GM12801 (cell line): ENCODE results near the gene GBP1.

Experiments used
- TF ChIP-seq, protein P1 (sequence below): IDR thresholded peaks from one replicate; pipeline ENCODE4 v1.5.1; 2011; ENCODE audit warnings: control low read depth; ENCODE audit not compliant: insufficient read length; ENCODE audit errors: extremely low read depth

Gene GBP1

DNA sequence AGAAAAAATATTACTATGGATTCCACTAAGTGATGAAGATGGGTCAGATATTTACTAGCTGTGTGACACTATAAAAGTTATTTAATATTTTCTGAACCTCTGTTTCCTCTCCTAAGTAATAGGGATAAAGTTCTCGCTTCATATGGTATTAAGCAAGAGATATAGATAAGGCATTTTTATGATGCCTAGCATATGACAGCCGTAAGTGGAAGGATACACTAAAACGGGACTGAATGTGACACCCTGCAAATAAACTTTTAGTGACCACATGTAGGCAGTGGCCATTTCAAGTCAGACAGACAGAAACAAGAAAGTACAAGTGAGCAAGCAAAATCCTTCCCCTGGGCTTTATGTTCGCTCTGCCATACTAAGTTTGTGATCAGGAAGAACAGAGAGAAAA, 56.5 kb downstream of the GBP1 start:
- TF ChIP-seq, protein P1, sequence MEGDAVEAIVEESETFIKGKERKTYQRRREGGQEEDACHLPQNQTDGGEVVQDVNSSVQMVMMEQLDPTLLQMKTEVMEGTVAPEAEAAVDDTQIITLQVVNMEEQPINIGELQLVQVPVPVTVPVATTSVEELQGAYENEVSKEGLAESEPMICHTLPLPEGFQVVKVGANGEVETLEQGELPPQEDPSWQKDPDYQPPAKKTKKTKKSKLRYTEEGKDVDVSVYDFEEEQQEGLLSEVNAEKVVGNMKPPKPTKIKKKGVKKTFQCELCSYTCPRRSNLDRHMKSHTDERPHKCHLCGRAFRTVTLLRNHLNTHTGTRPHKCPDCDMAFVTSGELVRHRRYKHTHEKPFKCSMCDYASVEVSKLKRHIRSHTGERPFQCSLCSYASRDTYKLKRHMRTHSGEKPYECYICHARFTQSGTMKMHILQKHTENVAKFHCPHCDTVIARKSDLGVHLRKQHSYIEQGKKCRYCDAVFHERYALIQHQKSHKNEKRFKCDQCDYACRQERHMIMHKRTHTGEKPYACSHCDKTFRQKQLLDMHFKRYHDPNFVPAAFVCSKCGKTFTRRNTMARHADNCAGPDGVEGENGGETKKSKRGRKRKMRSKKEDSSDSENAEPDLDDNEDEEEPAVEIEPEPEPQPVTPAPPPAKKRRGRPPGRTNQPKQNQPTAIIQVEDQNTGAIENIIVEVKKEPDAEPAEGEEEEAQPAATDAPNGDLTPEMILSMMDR = no peak

DNA sequence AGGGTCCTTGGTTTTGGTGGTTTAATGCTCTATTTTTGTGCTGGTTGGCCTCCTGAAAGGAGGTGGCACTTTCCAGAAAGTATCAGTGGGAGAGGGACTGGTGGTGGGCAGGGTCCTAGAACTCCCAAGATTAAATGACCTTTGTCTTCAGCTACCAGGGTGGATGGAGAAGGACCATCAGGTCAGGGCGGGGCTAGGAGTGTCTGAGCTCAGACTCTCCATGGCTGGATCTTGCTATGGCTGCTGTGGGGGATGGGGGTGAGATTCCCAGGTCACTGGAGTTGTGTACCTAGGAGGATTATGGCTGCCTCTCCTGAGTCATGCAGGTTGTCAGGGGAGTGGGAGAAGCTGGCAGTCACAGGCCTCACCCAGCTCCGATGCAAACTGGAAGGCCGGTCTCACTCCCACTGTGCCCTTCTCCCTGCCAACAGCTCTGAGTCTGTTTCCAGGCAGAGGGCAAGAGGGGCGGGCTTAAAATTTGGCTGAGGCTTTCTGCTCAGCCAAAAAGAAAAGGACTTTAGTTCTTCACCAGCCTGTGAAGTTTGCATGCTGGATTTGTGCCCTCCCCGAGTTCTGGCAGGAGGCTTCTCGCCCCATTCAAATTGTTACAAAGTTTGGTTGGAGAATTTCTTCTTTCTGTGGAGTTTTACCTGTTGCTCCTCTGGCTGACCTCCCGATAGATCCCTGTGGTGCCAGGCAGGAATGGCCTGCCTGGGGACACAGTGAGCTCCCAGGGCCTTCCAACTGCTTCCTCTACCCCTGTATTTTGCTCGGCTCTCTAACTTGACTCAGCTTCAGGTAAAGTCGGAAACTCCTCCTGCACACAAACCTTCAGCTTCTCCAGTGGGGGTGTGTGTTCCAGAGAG, 59.5 kb downstream of the GBP1 start:
- TF ChIP-seq, protein P1 = no peak
